Omental fat pad (tissue), 4 donors: ENCODE data around the gene TRABD2A. TPM values are rescaled to one million over a fixed set of nuclear protein-coding genes. Genes with fewer than 3 reads are reported as not detected.

ENCODE experiments used
- ATAC-seq: fragments of 150-250 bp; one replicate; pipeline ENCODE4 v1.9.1; 2016; ENCODE audit warnings: mild to moderate bottlenecking, moderate library complexity; ENCODE audit not compliant: low FRiP score
- DNase-seq: peaks from one replicate; pipeline ENCODE4 v3.0.0-alpha.2; 2019; ENCODE audit warnings: low spot score
- CTCF ChIP-seq, 3 donors: fragments of 450-650 bp; IDR thresholded peaks; one replicate each; pipeline ENCODE4 v1.5.1; 2016 to 2017; ENCODE audit warnings: antibody characterized with exemption in 3 of 3, mild to moderate bottlenecking in 3 of 3, moderate library complexity in 2 of 3
- total RNA-seq, 4 donors: library from RNA; depleted of rRNA; stranded (reverse); fragments of >200 nt; gene quantifications; one replicate each; pipeline ENCODE4 v1.1.0, GENCODE V29; 2016

TRABD2A gene
- total RNA-seq, 4 donors from 2014 or later, result 5.3 to 9.0 (median 6.4) TPM

GRCh38 chr2:84901593-84902120, 20.8 kb upstream of the TRABD2A start:
- DNase-seq (no peak), ATAC-seq (no peak)
- TF ChIP-seq CTCF (IDR thresholded peaks at IDR 0.05), result no peak

DNA sequence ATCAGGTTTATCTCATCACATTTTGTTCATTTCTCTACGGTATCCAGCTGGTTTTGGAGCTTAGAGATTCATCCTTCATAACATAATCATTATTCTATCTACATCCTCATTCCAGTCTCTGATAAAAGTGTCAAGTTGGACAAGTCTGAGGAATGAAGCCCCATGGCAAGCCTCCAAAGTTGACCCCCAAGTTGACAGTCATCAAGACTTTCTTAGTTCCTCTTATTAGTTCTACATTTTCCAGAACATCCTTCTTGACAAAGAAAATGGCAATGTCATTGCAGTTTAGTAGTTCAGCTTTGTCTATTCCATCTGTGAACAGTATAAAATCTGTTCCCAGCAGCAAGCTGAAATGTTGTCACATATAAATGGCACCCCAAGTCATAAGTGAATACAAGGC, 20.1 kb upstream of the TRABD2A start:
- ATAC-seq (no peak), DNase-seq (no peak)
- TF ChIP-seq CTCF (IDR thresholded peaks at IDR 0.05), result no peak

DNA sequence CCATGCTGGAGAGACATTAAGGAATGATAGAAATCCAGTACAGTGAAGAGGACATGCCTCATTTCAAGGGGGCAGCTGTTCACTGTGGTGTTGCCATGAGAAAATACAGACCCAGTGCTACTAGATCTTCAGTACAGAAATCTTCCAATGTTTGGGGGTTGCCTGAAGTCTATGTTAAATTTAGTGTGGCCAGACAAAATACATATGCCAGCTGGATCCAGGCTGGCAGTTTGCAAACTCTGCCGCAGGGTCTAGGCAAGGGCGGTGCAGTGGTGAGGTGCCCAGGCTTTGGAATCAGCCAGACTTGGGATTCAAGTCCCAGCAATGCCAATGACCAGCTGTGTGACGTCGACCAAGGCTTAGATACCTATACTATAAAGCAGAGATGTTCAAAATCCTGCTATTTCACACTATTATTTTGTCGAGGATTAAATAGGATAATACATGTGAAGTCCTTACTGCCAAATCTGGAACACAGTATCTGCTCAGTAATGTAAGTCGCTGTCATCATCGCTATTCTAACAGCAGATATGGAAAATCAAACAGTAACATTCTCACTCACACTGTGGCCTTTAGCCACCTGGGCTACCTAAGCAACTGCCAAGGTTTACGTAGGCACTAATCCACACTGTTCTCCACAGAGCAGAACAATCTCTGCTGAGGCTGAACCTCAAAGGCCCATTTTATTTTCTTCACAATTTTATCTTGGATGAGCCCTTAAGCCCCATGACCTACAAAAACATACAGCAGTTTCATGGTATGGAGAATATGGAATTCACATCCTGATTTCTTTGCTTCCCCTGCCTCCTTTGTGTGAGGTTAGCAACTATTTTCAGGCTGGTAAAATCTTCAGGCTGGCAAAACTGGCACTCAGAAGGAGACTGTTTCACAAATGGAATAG, 18.7 kb upstream of the TRABD2A start:
- DNase-seq (no peak), ATAC-seq (no peak)
- TF ChIP-seq CTCF (IDR thresholded peaks at IDR 0.05), result no peak

GRCh38 chr2:84897773-84898172, 16.9 kb upstream of the TRABD2A start:
- no peak for TF ChIP-seq CTCF (IDR thresholded peaks at IDR 0.05)
- DNase-seq (no peak), ATAC-seq (no peak)

- no peak for TF ChIP-seq CTCF (IDR thresholded peaks at IDR 0.05)
- DNase-seq (no peak), ATAC-seq (no peak)
Measured at GRCh38 chr2:84896567-84896966, 15.7 kb upstream of the TRABD2A start.

GRCh38 chr2:84894758-84895520, 14.1 kb upstream of the TRABD2A start:
- DNase-seq (no peak), ATAC-seq (peak; percentile 28)
- TF ChIP-seq CTCF (IDR thresholded peaks at IDR 0.05), result no peak
